ENCODE data around the gene GLIPR1L2.

The GLIPR1L2 gene

DNA sequence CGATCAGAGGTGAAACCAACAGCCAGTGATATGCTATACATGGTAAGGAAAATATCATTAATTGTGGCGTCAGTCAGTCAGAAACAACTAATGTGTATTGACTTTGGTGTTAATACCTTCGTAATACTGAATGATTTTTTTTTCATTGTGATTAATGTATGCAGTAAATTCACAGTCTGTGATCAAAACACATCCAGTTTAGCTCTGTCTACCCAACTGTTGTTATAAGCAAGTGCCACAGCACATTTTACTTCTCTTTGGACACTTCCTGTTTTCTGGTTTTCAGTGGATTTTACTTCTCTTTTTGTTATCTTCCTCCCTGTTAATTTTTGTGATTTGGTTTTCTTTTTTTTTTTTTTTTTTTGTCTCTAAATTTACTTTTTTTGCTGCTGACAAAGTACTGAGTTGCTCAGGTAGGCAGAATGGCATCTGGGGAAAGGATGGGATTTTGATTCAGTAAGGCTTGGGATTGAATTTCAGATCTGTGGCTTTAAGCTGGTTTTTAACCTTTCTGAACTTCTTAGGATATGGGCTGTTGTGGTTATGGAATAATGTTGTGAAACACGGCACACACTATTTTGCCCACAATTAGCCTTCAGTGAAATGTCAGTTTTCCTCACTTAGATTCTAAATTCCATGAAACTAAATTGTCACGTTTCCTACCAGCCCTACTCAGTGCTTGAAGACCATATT, 90.3 kb downstream of the GLIPR1L2 start:
- no peaks in the 10 kb centered on the region for H4K20me1 ChIP-seq (ENCODE audit: insufficient read depth, low read length)
- peaks cover 40% of the 10 kb centered on the region for H3K4me1 ChIP-seq (ENCODE audit: low read length)
- no peak for TF ChIP-seq EZH2phosphoT487 (IDR thresholded peaks at IDR 0.05; ENCODE audit: low read depth)
- TF ChIP-seq CTCF (IDR thresholded peaks at IDR 0.05; ENCODE audit: low read depth, low read length), result no peak
- H3K27ac ChIP-seq (ENCODE audit: low read length), result peak overlapping the region; percentile 94
- H3K4me2 ChIP-seq (ENCODE audit: low read length), result peak overlapping the region; percentile 92
- peaks cover 6% of the 10 kb centered on the region for H3K36me3 ChIP-seq (replicated peaks; ENCODE audit: low read depth, low read length)
- peak overlapping the region; percentile 85 for H2AFZ ChIP-seq (ENCODE audit: low read depth, low read length)
- no peaks in the 10 kb centered on the region for H3K9me3 ChIP-seq (ENCODE audit: insufficient read depth, low read length)
- H3K4me3 ChIP-seq (ENCODE audit: low read length), result peak overlapping the region; percentile 84
- H3K79me2 ChIP-seq (ENCODE audit: low read length), result peaks cover 5% of the 10 kb centered on the region
- no peaks in the 10 kb centered on the region for H3K27me3 ChIP-seq (ENCODE audit: low read depth, low read length)
- peak overlapping the region; percentile 91 for H3K9ac ChIP-seq (ENCODE audit: low read length)

GRCh38 chr12:75481774-75482173, 90.9 kb downstream of the GLIPR1L2 start:
- TF ChIP-seq CTCF (IDR thresholded peaks at IDR 0.05; ENCODE audit: low read depth, low read length) (no peak), EZH2phosphoT487 (IDR thresholded peaks at IDR 0.05; ENCODE audit: low read depth) (no peak)
- Histone ChIP-seq H3K27me3 (ENCODE audit: low read depth, low read length) (no peaks in the 10 kb centered on the region), H3K4me3 (ENCODE audit: low read length) (peak overlapping the region; percentile 84), H3K4me2 (ENCODE audit: low read length) (peak overlapping the region; percentile 92), H3K27ac (ENCODE audit: low read length) (peak overlapping the region; percentile 94), H3K79me2 (ENCODE audit: low read length) (peaks cover 5% of the 10 kb centered on the region), H3K9ac (ENCODE audit: low read length) (peak overlapping the region; percentile 91), H3K4me1 (ENCODE audit: low read length) (peaks cover 40% of the 10 kb centered on the region), H4K20me1 (ENCODE audit: insufficient read depth, low read length) (no peaks in the 10 kb centered on the region), H2AFZ (ENCODE audit: low read depth, low read length) (no peak overlapping the region), H3K36me3 (replicated peaks; ENCODE audit: low read depth, low read length) (peaks cover 6% of the 10 kb centered on the region), H3K9me3 (ENCODE audit: insufficient read depth, low read length) (no peaks in the 10 kb centered on the region)
